ENCODE results near the gene MYMK.

The MYMK gene

DNA sequence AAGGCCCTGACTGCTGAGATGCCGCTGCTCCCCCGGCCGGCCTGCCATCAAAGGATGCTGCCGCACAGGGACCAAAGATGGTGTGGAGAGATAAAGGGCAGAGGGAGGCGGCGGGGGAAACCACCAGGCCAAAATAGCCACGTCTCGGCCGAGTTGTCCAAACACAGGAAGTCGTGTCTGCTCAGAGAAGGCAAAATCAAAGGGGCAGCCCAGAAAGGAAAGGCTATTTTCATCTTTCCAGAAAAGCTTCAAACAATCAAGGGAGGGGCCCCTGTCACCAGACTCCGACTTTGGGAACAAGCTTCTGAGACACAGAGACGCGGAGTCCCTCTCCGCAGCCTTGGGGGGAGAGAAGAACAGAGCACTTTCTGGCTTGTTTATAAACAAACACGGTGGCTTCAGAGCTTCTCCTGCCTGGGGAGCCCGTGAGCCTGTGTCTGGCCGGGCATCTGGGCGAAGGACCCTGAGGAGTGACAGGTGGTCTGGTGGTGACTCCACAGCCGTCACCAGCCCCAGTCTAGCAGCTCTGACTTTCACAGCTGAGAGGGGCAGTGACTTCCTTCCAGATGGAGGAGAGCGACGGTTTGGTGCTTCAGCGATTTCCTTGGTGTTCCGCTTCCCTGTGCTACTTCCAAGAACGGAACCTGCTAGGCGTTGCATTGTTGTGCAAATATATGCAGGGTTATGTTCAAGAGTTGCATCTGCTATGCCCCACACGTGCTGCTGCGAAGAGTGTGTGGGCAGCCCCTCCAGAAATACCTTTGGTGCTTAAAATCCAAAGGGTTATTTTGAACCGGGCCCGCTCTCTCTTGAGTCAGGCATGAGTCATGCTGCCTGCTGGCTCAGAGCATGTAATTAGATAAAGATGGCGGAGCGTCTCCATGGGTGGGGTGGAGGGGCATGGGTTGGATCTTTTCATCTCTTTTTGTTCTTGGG is 33.7 kb upstream of the MYMK start:
- DNase-seq (ENCODE audit: low spot score), result peak; percentile 92

DNA sequence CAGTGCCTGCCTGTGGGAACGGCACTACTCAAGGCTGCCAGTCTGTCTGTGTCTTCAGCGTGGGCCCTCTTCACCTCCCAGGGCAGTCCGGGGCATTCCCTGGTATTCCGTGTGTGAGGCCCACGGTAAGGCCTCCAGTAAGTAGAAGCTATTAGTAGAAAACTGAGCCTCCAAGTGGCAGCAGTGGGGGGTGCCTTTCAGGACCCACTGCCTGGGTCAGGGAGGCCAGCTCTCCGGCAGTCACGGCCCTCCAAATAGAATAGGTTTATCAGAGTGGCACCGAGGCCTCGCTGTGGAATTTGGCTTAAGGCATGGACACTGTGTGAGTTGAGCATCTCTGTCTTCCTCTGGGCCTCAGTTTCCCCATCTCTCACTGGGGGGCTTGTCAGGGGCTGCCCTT is 32.8 kb upstream of the MYMK start:
- DNase-seq (ENCODE audit: low spot score), result no peak

DNA sequence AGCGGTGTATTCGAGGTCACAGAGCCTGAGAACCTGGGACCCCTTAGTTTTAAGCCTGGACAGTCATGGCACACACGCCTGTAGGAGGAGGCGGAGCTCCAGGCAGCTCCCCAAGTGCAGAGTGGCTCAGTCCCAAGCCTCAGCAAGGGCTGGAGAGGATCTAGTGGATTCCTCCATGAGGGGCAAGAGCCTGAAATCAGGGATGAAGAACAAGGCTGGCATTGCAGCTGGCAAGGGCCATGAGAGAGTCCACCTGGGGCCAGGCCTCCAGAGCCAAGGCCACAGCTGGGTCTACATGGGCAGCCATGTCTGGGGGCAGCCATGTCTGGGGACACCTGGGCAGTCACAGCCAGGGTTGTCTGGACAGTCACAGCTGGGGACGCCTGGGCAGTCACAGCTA is 31.6 kb upstream of the MYMK start:
- no peak for DNase-seq (ENCODE audit: low spot score)

DNA sequence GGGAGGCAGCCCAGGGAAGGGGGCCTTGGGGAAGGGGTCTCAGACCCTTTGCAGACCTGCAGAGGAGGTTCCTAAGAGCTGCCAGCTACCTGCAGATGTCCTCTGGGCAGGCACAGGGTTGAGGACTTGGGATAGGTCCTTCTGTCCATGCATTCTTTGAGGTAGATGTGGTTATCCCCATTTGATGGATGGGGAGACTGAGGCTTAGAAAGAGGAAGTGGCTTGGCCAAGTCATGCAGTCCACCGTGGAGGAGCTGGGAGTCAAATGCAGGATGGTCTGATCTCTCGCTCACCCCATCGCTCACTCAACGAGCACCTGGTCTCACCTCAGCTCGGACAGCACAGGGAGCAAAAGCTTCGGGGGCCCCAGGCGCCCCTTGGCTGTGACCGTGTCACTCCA is 30.0 kb upstream of the MYMK start:
- no peak for DNase-seq (ENCODE audit: low spot score)

DNA sequence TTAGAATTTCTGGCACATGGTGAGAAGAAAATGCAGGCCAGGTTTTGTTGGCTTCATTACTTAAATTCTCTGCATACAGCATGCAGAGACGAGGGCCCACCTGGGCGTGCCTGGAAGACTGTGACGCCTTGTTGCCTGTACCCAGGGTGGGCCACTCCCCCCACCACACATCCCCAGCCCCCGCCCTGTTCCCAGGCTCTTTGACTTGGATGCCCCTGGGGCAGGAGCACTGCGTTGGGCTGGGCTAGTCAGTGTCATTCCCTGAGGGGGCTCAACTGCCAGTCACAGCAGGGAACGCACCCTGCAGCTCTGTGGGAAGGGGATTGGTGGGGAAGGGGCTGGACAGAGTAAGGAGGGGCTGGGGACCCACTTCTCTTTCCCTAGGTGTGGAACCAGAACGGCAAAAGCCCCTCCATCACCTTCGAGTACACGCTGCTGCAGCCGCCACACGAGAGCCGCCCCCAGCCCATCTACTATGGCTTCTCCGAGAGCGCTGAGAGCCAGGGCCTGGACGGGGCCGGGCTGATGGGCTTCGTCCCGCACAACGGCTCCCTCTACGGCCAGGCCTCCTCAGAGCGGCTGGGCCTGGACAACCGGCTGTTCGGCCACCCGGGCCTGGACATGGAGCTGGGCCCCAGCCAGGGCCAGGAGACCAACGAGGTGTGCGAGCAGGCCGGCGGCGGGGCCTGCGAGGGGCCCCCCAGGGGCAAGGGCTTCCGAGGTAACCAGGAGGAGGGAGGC is 29.4 kb upstream of the MYMK start:
- DNase-seq (ENCODE audit: low spot score), result no peak

DNA sequence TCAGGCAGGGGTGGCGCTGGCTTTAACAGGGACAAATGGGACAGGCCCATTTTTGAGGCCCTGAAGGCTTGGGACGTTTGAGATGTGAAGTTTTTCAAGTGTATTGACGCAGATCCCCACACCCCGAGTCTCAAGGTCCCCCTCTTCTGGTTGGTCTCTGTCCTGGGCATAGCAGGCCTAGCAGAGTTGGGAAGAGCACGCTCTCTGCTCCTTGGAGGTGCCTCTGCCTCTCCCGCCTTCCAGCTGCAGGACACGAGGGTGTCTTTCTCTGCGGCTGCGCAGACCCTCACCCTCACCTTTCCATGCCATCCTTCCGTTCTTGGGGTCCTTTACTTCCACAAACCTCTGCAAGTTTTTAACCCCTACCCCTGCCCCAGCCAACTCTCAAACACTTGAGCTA is 28.4 kb upstream of the MYMK start:
- no peak for DNase-seq (ENCODE audit: low spot score)

DNA sequence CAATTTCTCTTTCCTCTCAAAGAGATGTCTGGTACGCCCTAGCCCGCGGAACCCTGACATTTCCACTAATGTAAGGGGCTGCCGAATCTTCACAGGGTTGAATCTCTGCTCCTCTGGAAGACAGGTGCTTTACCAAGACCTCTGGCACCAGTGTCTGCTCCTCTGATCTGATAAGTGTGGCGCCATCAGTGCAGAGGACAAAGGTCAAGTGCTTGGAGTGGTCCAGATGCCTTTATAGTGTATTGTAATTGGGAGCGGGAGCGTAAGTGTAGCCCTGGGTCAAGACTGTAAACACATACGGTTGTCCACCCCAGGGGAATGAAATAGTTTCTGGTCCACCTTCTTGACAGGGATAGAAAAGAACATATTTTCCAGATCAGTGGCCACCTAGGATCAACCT is 27.5 kb upstream of the MYMK start:
- DNase-seq (ENCODE audit: low spot score), result no peak

DNA sequence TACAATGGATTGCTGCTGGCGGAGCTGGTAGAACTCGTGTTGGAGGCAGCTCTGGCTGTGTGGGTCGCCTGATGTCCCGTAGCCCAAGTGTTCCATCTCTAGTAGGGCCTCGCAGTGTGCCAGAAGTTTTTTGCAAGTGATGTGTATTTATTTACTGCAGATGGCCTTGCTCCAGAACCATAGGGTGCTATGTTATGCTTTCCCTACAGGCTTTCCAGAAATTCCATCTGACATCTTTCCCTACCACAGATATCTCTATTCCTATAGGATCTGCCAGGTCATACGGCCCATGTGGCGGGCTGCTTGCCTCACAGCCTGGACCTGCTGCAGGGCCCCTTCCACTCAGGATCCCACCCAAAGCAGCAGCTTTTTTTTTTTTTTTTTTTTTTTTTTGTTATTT is 26.7 kb upstream of the MYMK start:
- DNase-seq (ENCODE audit: low spot score), result no peak

DNA sequence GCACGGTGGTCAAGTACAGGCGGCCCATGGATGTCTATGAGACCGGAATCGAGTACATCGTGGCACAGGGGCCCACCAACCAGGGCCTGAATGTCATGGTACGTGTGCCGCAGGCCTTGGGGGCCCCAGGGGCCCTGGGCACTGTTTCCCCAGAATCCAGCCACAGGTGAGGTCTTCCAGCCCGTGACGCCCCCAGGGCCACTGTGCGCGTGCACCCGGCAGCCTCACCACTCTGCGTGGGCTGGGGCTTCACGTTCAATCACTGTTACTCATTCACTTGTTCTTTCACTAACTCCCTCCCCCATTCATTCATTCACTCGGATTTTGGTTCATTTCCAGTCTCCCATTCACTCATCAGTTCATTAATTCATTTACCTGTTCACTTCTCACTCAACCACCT is 22.4 kb upstream of the MYMK start:
- DNase-seq (ENCODE audit: low spot score), result no peak

DNA sequence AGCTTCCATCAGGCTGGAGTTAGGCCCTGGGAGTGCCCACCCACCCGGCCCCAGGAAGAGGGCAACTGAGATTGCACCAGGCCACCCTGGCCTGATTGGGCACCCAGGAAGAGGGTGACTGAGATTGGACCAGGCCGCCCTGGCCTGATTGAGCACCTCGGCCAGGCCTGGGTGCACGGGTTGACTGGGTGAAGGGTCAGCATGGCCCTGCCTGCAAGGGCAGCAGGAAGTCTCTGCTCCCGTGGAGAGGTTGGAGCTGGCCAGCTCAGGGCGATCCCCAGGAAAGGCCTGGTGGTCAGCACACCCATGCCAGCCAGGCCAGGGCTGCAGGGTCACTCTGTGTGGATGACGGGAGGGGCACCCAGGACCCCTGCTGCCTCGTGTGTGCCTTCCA is 21.5 kb upstream of the MYMK start:
- no peak for DNase-seq (ENCODE audit: low spot score)

DNA sequence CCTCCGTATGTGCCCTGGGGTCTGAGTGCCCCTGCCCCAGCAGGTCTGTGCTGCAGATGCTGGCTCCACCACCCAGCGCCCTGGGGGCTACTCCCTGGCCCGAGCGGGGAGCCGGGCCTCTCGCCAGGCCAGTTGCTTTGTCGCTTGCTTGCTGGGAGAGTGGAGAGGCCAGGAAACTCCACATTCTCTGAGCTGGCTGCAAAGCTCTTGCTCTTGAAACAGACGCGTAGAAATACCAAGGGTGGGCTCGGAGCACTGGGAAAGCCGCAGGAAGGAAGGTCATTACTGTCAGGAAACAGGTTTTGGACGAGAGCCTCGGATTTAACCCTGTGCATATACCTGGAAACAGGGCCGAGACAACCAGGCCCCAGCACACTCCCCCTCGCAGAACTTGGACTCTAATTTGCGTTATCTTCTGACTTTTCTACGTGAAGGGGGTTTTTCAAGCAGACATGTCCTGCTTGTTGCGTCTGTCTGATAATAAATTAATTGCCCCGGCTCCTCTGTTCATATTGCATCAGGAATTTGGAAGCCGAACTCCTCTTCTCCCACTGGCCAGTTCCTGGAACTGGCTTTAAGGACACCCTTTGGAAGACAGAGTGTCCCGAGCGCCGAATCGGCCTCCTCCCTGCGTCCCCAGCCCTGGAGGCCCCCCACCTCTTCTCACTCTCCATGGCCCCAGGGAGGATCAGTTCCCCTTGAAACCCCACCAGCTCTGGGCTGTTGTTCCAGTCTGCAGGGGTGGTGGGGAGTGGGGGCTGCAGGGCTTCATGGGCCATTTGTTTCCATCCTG is 20.9 kb upstream of the MYMK start:
- no peak for DNase-seq (ENCODE audit: low spot score)

DNA sequence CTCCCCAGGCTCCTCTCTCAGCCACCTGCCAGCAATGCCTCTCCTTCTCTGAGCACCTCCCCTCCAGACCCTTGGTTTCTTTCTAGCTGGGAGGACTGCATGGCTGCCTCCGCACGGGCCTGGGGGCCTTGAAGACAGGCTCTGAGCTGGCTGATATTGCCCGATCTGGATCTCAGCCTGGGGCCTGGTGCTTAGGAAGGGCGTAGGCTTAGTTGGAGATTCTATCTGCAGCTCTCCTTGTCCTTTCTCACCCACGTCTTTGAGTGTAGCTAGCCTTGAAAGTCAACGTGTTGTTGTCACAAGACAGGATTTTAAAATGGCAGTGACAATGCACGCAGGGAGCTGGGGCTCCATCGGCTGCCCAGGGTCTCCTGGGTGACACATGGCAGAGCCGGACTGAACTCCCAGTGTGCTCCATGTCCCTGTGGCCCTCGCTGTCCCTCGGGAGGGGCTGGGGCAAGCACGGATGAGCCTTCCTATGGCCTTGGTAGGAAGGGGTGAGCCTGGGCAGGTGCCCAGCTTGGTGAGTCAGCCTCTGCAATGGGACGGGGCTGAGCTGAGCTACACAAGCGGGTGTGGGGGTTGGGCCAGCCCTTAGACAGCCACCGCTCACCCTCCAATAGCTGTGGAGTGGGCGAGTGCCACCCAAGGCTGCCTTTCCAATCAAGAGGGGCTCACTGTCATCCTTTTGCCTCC is 19.2 kb upstream of the MYMK start:
- DNase-seq (ENCODE audit: low spot score), result no peak

DNA sequence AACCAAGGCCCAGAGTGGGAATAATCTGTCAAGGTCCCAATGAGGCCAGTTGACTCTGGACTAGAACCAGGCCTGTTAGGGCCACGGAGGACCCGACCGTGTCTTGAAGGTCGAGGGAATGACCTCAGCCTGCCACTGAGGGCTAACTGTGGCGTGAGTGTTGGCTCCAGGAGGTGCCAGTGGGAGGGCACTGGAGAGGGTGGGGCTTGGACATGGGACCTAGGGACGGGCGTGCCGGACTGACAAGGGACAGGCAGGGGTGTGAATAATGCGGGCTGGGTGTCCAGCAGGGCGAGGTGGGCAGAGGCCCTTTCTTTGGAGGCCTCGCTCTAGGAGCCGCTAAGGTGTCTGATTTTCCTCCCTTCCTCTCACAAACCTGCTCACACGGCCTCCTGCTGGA is 17.2 kb upstream of the MYMK start:
- no peak for DNase-seq (ENCODE audit: low spot score)

DNA sequence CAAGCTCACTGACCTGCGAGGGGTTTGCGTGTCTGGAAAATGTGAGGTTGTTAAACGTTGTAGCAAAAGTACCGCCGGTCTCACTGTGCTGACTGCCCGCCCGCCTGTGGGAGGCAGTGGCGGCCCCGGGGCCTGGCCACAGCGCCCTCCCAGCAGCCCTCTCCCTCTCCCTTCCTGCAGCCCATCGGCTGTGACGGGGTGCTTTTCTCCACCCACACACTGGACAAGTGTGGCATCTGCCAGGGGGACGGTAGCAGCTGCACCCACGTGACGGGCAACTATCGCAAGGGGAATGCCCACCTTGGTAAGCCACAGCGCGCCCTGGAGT is 15.9 kb upstream of the MYMK start:
- no peak for DNase-seq (ENCODE audit: low spot score)

DNA sequence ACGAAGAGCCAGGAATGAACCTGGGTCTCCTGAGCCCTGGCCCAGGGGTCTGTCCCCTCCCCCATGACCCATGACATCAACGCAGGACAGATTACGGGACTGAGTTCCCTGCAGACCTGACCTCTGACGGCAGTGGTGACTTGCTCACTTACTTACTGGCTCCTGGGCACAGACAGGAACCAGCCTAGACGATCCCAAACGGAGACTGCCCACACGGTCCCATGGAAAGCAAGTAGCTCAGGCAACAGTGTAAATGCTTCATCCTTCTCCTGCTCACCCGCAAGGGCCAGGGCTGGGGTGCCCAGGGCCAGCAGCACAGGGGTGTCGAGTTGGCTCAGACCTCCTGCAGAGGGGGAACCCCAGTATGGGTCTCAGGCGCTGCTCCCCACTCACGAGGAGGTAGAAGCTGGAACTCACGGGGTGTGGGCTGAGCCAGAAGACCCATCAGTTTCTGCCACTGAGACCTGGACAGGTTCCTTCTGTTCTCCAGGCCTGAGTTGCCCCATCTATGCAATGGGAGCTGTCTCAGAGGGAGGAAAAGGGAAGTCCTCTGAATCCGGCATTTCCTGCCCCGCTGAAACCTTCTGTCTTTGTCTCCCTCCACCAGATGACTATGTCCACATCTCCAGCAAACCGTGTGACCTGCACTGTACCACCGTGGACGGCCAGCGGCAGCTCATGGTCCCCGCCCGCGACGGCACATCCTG is 15.4 kb upstream of the MYMK start:
- no peak for DNase-seq (ENCODE audit: low spot score)

DNA sequence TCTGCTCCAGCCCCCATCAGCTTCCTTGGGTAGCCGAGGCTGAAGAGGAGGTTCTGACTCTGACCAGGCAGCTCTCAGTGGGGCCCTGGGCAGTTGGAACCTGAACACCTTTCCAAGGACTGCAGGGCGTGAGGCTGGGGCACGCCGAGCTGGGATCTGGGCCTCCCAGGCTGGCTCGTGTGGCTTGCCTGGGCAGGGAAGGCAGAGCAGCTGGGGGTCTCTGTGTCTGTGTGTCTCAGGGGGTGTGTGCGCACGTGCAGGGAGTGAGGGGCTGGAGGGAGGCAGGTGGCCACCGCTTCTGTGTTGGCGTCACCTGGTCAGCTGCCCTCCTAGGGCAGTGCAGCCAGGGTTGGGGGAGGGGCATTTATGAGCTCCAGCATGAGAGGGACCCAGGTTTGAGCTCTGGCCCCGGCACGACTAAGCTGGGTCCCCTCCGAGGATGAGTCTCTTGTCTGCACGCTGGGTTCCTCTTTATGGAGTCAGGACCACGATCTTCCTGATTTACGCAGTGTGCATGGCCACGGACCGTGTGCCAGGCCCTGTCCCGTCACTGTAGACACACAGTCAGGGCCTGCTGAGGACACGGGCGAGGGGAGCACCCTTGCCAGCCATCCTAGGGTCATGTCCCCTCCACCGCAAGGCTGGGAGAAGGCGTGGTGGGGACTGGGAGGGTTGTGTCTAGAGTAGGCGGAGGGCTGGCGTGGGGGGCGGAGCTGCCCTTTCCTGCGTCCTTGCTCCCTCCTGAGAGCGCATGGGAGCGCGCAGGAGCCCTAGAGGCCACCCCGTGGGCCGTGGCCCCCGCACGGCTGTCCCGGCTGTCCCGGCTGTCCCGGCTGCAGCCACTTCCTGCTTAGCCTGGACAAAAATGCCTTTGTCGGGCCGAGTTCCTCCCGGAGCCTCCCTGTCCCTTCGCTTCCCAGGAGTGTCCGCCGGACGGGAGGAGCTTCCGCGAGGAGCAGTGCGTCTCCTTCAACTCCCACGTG is 14.4 kb upstream of the MYMK start:
- no peak for DNase-seq (ENCODE audit: low spot score)

DNA sequence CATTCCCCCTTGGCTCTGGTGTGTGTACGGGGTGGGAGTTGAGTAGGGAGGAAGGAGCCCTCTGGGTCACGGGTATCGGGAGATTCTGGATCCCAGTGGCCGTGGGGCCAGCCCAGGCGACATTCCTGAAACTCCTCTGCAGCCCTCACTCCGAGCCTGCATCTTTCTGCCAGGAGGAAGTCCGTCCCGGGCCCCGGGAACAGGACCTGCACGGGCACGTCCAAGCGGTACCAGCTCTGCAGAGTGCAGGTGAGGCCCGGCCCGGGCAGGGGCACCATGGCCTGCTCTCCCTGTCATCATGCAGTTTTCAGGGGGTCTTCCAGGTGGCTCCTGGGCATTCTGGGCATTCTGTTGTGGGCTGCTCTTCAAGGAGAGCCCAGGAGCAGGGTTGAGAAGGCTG is 13.4 kb upstream of the MYMK start:
- DNase-seq (ENCODE audit: low spot score), result no peak

DNA sequence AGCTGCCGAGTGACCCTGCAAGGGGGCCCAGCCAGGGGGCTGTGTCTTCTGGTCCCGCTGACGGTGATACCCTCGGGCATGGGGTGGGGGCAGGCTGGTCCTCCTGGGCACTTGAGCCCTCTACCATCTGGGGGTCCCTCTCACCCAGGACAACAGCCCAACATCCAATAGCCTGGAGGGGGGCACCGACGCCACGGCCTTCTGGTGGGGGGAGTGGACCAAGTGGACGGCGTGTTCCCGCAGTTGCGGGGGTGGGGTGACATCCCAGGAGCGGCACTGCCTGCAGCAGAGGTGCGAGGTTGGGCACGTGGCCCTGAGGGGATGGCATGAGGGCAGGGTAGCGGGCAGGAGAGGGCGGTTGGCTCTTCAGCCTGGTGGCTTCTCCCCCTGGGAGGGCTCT is 12.5 kb upstream of the MYMK start:
- DNase-seq (ENCODE audit: low spot score), result no peak

DNA sequence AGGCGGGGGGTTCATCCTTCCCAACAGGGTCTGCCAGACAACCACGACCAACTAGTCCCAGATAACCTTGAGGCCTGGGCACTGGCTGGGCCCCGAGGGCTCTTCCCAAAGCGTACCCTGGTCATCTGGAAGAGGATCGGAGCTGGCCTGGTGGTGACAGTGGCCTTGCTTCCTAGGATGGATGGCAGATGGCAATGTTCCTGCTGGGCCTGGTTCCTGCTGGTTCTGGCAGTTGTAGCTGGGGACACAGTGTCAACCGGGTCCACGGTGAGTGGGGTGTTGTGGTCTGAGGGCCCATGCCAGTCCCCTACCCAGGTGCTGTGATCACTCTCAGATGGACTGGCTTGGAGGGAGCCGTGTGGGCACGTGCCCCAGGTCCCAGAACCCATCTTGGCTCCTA is 11.8 kb upstream of the MYMK start:
- no peak for DNase-seq (ENCODE audit: low spot score)

DNA sequence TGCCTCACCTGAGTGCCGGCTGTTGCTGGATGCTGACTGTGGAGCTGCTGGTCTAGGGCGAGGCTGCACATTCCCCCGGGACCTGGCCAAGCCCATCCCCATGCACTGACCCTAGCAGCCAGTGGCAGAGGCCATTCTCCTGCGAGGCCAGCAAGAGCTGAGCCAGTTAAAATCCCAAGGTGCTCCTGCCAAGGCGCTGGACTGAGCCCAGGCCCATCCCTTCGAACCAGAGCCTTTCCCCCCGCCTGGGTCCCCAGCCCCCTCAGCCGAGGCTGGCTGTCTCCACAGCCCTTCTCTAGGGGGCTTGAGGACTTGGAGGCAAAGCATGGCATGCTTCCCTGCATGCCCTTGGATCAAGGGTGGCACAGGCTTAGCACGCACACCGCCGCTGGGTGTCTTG is 11.3 kb upstream of the MYMK start:
- no peak for DNase-seq (ENCODE audit: low spot score)
